Stimulated activated CD4-positive, alpha-beta T cell treated with anti-CD3 and anti-CD28 coated beads, Interleukin-1b, Interleukin-23, amount 100 ng/mL, for 1 hour (primary cell): ENCODE data around the gene DPH7.
"Not testable (repeated sequence)": the region's sequence is repeated elsewhere in the genome, so short reads cannot be mapped to it uniquely, and the experiment has no call there.

Experiments
- DNase-seq, 2 donors: peaks; one replicate each; pipeline ENCODE4 v3.0.0-alpha.2; 2020; ENCODE audit warnings: low read depth in 2 of 2

DPH7 gene

GRCh38 chr9:137519553-137519952 lies 59.2 kb downstream of the DPH7 start:
- DNase-seq = no peak

GRCh38 chr9:137518661-137519459 lies 59.9 kb downstream of the DPH7 start:
- not testable (repeated sequence) for DNase-seq

- DNase-seq = no peak
Measured at GRCh38 chr9:137516144-137516917, 62.4 kb downstream of the DPH7 start.

- DNase-seq = no peak
Measured at GRCh38 chr9:137515338-137515724, 63.4 kb downstream of the DPH7 start.

- DNase-seq = no peak
Measured at GRCh38 chr9:137514691-137515337, 63.9 kb downstream of the DPH7 start.

- not testable (repeated sequence) for DNase-seq
Measured at GRCh38 chr9:137513801-137514570, 64.7 kb downstream of the DPH7 start.

- DNase-seq = not testable (repeated sequence)
Measured at GRCh38 chr9:137513136-137513535, 65.6 kb downstream of the DPH7 start.

GRCh38 chr9:137511758-137512463 lies 66.8 kb downstream of the DPH7 start:
- no peak for DNase-seq

- not testable (repeated sequence) for DNase-seq
Measured at GRCh38 chr9:137511126-137511525, 67.6 kb downstream of the DPH7 start.

- DNase-seq = no peak
Measured at GRCh38 chr9:137509198-137509597, 69.5 kb downstream of the DPH7 start.

GRCh38 chr9:137506702-137507171 lies 72.0 kb downstream of the DPH7 start:
- DNase-seq = no peak

- no peak for DNase-seq
Measured at GRCh38 chr9:137506274-137506673, 72.5 kb downstream of the DPH7 start.

GRCh38 chr9:137505421-137506140 lies 73.1 kb downstream of the DPH7 start:
- DNase-seq = no peak
